ENCODE results near the gene SLIT1.

GRCh38 chr10:97079448-97079847, 106.3 kb downstream of the SLIT1 start:
- TF ChIP-seq CTCF (IDR thresholded peaks at IDR 0.05) (no peak), POLR2A (IDR thresholded peaks at IDR 0.05) (no peak)

Measured in lower leg skin (tissue), 3 donors.